Measurements from ENCODE around the gene MYL2.

GRCh38 chr12:110917961-110918360 lies 2.4 kb downstream of the MYL2 start:
- TF ChIP-seq, protein P1, sequence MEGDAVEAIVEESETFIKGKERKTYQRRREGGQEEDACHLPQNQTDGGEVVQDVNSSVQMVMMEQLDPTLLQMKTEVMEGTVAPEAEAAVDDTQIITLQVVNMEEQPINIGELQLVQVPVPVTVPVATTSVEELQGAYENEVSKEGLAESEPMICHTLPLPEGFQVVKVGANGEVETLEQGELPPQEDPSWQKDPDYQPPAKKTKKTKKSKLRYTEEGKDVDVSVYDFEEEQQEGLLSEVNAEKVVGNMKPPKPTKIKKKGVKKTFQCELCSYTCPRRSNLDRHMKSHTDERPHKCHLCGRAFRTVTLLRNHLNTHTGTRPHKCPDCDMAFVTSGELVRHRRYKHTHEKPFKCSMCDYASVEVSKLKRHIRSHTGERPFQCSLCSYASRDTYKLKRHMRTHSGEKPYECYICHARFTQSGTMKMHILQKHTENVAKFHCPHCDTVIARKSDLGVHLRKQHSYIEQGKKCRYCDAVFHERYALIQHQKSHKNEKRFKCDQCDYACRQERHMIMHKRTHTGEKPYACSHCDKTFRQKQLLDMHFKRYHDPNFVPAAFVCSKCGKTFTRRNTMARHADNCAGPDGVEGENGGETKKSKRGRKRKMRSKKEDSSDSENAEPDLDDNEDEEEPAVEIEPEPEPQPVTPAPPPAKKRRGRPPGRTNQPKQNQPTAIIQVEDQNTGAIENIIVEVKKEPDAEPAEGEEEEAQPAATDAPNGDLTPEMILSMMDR (IDR thresholded peaks at IDR 0.05) = no peak
- TF ChIP-seq POLR2A (IDR thresholded peaks at IDR 0.05) = no peak

Data from uterus (tissue), 2 donors.